HG03558 (cell line): ENCODE data around the gene UBE2S.

ENCODE experiments used
- ATAC-seq: cut with Tn5 transposase; IDR thresholded peaks from one replicate; pipeline ENCODE4 v1.9.1; 2021; ENCODE audit warnings: moderate number of reproducible peaks; ENCODE audit not compliant: unreplicated experiment; ENCODE audit errors: extremely low read depth

Gene UBE2S

GRCh38 chr19:55384920-55385723 lies 22.5 kb downstream of the UBE2S start:
- peak; percentile 29 for ATAC-seq

DNA sequence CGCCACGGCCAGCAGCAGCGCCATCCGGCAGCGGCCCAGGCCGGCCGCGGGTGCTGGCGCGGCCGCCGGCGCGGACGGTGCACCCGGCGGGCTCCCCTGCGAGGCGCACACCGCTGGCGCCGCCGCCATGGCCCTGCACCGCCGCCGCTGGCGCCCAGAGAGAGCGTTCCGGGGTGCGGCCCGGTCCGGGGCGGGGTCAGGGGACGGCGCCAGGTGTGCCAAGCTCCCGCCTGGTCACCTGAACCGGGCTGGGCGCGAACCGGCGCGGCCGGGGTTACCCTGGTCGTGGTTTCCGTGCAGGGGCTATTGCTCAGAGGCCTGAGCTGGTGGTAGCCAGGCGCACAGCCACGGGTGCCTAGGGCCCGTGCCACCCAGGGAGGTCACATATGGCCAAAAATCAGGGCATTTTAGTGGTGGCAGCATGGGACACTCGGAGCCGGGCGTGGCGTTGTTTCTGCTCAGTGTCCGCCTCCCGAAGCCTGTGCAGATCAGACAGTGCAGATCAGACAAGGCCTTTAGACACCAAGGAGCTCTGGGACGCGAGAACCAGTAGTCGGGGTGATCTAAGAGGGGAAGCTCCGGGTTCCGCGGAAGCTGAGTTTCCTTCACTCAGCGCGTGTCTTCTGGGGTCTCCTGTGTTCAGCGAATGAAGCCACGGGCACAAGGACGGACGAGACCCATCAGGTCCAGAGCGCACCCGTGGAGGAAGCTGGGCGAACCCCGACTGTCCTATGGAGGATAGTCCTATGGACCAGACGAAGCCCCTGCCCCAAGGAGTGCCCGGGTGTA lies 23.3 kb downstream of the UBE2S start, which contains the start of gene TMEM238:
TSS of gene TMEM238 (minus strand) at position 162 of the 789 bp plus-strand sequence. CDS start at position 129, 33 bp downstream.
- ATAC-seq, result no peak

- ATAC-seq, result no peak
Observed at GRCh38 chr19:55383279-55384130, 24.1 kb downstream of the UBE2S start.

DNA sequence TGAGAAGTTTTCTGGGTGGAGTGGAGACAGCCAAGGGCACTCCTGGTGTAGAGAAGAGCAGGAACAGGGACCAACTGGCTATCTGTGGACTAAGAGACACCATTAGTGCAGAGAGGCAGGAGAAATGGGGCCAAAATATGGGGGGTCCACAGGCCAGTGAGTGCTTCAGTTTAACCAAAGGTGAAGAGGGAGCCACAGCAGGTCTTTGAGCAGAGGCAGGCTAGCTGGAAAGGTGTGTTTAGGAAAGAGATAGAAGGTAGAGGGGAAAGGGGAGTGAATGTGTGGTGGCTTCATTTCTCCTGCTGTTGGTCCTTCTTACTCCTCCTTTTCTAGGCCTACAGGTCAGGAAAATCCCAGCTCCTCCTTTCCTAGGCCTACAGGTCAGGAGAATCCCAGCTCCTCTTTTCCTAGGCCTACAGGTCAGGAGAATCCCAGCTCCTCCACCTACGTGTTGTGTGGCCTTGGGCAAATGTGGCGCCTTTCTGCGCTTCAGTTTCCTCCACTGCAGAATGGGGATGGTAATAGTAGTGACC lies 25.0 kb downstream of the UBE2S start:
- no peak for ATAC-seq

DNA sequence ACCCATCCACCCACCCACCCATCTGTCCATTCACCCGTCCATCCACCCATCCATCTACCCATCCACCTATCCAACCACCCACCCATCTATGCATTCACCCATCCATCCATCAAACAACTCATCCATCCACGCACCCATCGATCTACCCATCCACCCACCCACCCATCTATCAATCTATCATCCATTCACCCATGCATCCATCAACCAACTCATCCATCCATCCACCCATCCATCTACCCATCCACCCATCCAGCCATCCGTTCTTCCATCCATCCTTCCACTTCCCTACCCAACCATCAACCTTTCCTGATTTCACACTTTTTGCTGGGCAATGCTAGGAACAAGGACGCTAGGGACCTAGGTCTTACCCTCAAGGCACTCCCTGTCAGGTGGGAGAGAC lies 25.6 kb downstream of the UBE2S start:
- no peak for ATAC-seq

GRCh38 chr19:55379174-55379573 lies 28.4 kb downstream of the UBE2S start:
- no peak for ATAC-seq

DNA sequence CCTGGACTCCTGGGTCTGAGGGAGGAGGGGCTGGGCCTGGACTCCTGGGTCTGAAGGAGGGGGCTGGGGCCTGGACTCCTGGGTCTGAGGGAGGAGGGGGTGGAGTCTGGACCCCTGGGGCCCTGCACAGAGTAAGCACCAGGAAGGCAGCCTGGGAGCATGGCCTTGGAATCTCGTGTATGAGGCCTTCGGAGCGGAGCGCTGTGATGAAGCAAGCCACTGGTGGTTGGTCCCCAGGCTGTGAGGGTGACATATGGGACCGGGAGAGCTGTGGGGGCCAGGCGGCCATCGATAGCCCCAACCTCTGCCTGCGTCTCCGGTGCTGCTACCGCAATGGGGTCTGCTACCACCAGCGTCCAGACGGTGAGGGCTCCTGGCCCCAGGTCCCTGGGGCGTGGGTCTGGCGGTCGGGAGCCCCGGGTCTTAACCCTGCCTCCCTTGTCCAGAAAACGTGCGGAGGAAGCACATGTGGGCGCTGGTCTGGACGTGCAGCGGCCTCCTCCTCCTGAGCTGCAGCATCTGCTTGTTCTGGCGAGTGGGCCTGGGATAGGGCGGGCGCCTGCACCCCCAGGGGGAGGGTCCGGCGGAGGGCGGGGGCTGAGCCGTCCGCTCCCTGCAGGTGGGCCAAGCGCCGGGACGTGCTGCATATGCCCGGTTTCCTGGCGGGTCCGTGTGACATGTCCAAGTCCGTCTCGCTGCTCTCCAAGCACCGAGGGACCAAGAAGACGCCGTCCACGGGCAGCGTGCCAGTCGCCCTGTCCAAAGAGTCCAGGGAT lies 30.0 kb downstream of the UBE2S start:
- no peak for ATAC-seq

GRCh38 chr19:55376241-55376933 lies 31.2 kb downstream of the UBE2S start, which contains the start of gene TMEM190:
Gene TMEM190 (plus strand): TSS chr19:55376826. CDS start chr19:55376854, 28 bp downstream.
- no peak for ATAC-seq

- ATAC-seq, result no peak
Observed at GRCh38 chr19:55373993-55374757, 33.4 kb downstream of the UBE2S start.

GRCh38 chr19:55373306-55373992 lies 34.1 kb downstream of the UBE2S start:
- no peak for ATAC-seq

DNA sequence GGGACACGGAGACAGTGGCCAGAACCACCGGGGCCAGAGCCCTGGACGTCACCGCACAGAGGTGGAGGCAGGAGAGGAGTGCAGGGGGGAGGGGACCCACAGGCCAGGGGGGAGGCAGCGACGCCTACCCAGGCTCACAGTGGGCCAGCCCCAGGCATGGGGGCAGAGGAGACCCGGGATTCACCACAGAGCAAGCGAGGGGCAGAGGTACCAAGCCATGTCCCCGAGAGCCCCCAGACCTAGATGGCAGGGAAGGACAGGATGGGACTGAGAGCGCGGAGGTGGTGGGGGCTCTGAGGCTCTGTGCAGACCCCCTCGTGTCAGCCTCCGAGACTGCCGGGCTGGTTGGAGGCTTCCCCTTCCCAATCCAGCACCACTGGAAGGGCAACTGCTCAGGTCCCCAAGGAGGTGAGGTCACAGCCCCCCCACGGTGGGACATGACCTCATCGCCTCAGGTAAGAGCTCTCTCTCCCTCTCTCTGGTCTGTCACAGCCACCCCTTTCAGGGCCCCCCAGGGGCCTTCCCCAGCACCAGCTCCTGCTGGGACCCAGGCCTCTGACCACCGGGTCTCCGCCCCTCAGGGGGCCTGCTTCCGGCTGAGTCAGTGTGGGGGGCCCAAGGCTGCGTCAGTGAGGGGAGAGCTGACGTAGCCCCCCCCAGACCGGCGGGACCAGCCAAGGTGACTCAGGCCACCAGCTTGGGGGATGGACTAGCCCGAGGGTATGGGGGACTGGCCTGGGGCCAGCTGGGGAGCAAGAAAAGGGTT lies 35.1 kb downstream of the UBE2S start:
- ATAC-seq, result no peak

DNA sequence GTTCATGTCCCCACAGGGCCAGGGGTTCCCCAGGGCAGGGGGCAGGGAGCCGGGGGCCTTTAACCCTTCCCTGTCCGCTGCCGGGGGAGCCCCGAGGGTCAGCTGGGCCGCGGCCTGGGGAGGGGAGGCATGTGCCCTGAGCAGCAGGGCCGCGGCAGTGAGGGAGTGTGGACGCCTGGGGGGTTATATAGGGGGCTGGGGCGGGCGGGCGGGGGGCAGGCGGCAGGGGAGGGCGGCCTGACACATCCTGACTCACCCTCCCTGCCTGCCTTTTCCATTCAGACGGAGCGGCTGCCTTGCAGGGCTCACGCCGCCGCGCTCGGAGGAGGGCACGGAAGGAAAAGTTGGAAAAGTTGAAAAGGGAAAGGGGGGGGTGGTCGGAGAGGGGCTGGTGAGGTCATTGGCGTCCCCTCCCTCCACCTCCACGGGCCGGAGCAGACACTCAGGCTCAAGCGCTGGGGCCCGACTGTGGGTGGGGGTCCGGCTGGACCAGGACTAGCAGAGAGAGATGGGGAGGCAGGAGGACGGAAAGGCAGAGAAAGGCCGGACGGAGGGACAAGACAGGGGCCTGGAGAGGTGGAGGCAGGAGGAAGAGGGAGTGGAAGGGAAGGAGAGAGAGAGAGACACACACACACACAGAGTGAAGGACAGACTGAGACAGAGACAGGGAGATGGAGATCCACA lies 37.1 kb downstream of the UBE2S start, which contains the start of gene IL11:
TSS of gene IL11 (minus strand) at position 159 of the 684 bp plus-strand sequence. CDS start at position 6, 153 bp downstream.
- no peak for ATAC-seq

- no peak for ATAC-seq
Observed at GRCh38 chr19:55369653-55370304, 37.8 kb downstream of the UBE2S start.

- ATAC-seq, result no peak
Observed at GRCh38 chr19:55368701-55369563, 38.7 kb downstream of the UBE2S start.

- ATAC-seq, result no peak
Observed at GRCh38 chr19:55368106-55368505, 39.5 kb downstream of the UBE2S start.
